NCI-H1694 treated with DMSO at 0.1 percent for 48 hours (cell line): ENCODE results near the gene MEMO1.
"Not testable (repeated sequence)": the region's sequence is repeated elsewhere in the genome, so short reads cannot be mapped to it uniquely, and the experiment has no call there.

Source experiments
- DNase-seq: peaks from one replicate; lab custom pipeline; 2025; lab: John Stamatoyannopoulos, UW

Gene MEMO1

GRCh38 chr2:31957354-31958139 lies 53.3 kb downstream of the MEMO1 start:
- no peak for DNase-seq

- not testable (repeated sequence) for DNase-seq
These were observed 53.9 kb downstream of the MEMO1 start for GRCh38 chr2:31956934-31957333.

- DNase-seq: no peak
These were observed 54.5 kb downstream of the MEMO1 start for GRCh38 chr2:31956312-31956711.

GRCh38 chr2:31953095-31953494 lies 57.7 kb downstream of the MEMO1 start:
- not testable (repeated sequence) for DNase-seq

- DNase-seq: no peak
These were observed 59.8 kb downstream of the MEMO1 start for GRCh38 chr2:31950946-31951562.

GRCh38 chr2:31947871-31948270 lies 62.9 kb downstream of the MEMO1 start:
- DNase-seq: no peak

GRCh38 chr2:31946838-31947237 lies 64.0 kb downstream of the MEMO1 start:
- DNase-seq: no peak

- no peak for DNase-seq
These were observed 65.3 kb downstream of the MEMO1 start for GRCh38 chr2:31945572-31945935.

GRCh38 chr2:31944828-31945571 lies 65.8 kb downstream of the MEMO1 start:
- DNase-seq: no peak

GRCh38 chr2:31943636-31944225 lies 67.1 kb downstream of the MEMO1 start:
- DNase-seq: no peak

GRCh38 chr2:31940920-31941319 lies 69.9 kb downstream of the MEMO1 start:
- DNase-seq: no peak

- no peak for DNase-seq
These were observed 73.1 kb downstream of the MEMO1 start for GRCh38 chr2:31937741-31938140.

- no peak for DNase-seq
These were observed 75.4 kb downstream of the MEMO1 start for GRCh38 chr2:31935370-31935769.

- DNase-seq: no peak
These were observed 77.7 kb downstream of the MEMO1 start for GRCh38 chr2:31933066-31933465.

GRCh38 chr2:31932589-31932988 lies 78.2 kb downstream of the MEMO1 start:
- no peak for DNase-seq

- DNase-seq: no peak
These were observed 78.9 kb downstream of the MEMO1 start for GRCh38 chr2:31931916-31932315.

GRCh38 chr2:31925517-31925916 lies 85.3 kb downstream of the MEMO1 start:
- DNase-seq: no peak

GRCh38 chr2:31923662-31924061 lies 87.1 kb downstream of the MEMO1 start:
- no peak for DNase-seq

GRCh38 chr2:31922542-31923408 lies 88.0 kb downstream of the MEMO1 start:
- no peak for DNase-seq

- DNase-seq: no peak
These were observed 89.8 kb downstream of the MEMO1 start for GRCh38 chr2:31920962-31921361.

GRCh38 chr2:31919499-31919898 lies 91.3 kb downstream of the MEMO1 start:
- no peak for DNase-seq

GRCh38 chr2:31909661-31910060 lies 101.1 kb downstream of the MEMO1 start:
- DNase-seq: no peak
